Vagina (tissue), 2 donors: ENCODE data around the gene CRAT.
A peak's percentile ranks its signal among the peaks of the same experiment; 100 is the strongest.

Source experiments
- POLR2AphosphoS5 ChIP-seq, 2 donors: sonication (generic); formaldehyde crosslinking; IDR thresholded peaks; one replicate each; pipeline ENCODE4 v1.9.0; 2017; ENCODE audit warnings: antibody characterized with exemption in 2 of 2, mild to moderate bottlenecking in 2 of 2, low read depth in 1 of 2; ENCODE audit not compliant: insufficient read depth in 1 of 2
- TF ChIP-seq, protein P1 (sequence below), 3 experiments: fragments of 450-650 bp in 2 of 3; fragments of 200-600 bp in 1 of 3; sonication (generic) in 1 of 3; IDR thresholded peaks; one replicate each; pipeline ENCODE4 v1.5.1; 2017 to 2019; ENCODE audit warnings: antibody characterized with exemption in 3 of 3, mild to moderate bottlenecking in 2 of 3, moderate library complexity in 2 of 3

DNA sequence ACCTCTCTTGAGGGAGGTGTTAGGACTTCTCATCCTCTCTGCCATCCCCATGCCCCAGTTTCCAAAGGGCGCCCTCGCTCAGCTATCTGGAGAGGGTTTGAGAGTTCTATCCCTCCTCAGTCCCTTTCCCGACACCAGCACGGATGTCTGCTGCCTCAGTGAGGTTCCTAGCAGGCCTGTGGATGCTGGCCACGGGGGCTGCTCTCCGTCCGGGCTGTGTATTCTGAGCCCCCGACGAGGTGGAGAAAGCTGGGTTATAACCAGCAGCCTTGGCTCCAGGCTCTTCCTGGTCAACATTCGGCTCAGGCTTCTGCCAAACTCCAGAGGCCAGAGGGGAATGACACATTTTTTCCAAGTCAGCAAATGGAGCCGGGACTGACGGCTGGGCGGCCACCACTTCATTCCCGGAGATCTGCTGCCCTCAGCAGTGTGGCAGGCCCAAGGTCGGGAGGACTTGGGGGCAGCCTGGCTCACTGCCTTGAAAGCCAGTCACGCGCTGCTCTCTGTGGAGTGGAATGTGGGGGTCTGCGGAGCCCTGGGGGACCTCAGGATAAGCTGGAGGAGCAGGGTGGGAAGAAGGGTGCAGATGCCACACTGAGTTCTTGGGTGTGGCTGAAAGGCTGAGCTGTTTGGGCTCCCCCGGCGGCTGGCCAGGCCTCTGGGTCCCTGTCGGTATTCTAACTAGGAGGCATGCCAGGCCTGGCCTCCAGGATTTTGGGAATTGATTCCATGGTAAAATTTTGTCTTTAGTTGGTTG, 28.1 kb upstream of the CRAT start:
- TF ChIP-seq POLR2AphosphoS5 (IDR thresholded peaks at IDR 0.05; ENCODE audit: insufficient read depth in 1 of 2, low read depth in 1 of 2), result peak in 1 of 2 donors; percentile 81
- TF ChIP-seq, protein P1, sequence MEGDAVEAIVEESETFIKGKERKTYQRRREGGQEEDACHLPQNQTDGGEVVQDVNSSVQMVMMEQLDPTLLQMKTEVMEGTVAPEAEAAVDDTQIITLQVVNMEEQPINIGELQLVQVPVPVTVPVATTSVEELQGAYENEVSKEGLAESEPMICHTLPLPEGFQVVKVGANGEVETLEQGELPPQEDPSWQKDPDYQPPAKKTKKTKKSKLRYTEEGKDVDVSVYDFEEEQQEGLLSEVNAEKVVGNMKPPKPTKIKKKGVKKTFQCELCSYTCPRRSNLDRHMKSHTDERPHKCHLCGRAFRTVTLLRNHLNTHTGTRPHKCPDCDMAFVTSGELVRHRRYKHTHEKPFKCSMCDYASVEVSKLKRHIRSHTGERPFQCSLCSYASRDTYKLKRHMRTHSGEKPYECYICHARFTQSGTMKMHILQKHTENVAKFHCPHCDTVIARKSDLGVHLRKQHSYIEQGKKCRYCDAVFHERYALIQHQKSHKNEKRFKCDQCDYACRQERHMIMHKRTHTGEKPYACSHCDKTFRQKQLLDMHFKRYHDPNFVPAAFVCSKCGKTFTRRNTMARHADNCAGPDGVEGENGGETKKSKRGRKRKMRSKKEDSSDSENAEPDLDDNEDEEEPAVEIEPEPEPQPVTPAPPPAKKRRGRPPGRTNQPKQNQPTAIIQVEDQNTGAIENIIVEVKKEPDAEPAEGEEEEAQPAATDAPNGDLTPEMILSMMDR (IDR thresholded peaks at IDR 0.05), result no peak
